Transverse colon (tissue), 4 donors: ENCODE measurements around the gene SRRM3. TPM values are rescaled to one million over a fixed set of nuclear protein-coding genes. Genes with fewer than 3 reads are reported as not detected.

Experiments
- DNase-seq: peaks from one replicate; pipeline ENCODE4 v3.0.0-alpha.2; 2019
- H3K27ac ChIP-seq, 4 donors: fragments of 200-600 bp; sonication (generic); 2 replicates each; pipeline ENCODE4 v1.5.1; 2016 to 2018; ENCODE audit warnings: inconsistent platforms in 4 of 4
- H3K27me3 ChIP-seq: fragments of 200-600 bp; sonication (generic); 2 replicates; pipeline ENCODE4 v1.5.1; 2017; ENCODE audit warnings: inconsistent platforms
- H3K36me3 ChIP-seq, 4 donors: fragments of 200-600 bp; sonication (generic); 2 replicates each; pipeline ENCODE4 v1.5.1; 2017 to 2019; ENCODE audit warnings: inconsistent platforms in 4 of 4
- H3K4me1 ChIP-seq, 4 donors: fragments of 200-600 bp; sonication (generic); 2 replicates each; pipeline ENCODE4 v1.5.1; 2017 to 2020; ENCODE audit warnings: inconsistent platforms in 4 of 4
- H3K4me3 ChIP-seq, 4 donors: fragments of 200-600 bp; sonication (generic); 1 replicate in 1 of 4; 2 replicates in 3 of 4; pipeline versions ENCODE4 v1.5.1 to v1.6.1; 2017 to 2019; ENCODE audit warnings: inconsistent platforms in 4 of 4
- H3K9me3 ChIP-seq, 2 donors: fragments of 200-600 bp; sonication (generic); 2 replicates each; pipeline ENCODE4 v1.5.1; 2017 to 2019; ENCODE audit warnings: inconsistent platforms in 2 of 2
- CTCF ChIP-seq, 5 experiments: fragments of 200-600 bp in 3 of 5; fragments of 450-650 bp in 2 of 5; sonication (generic) in 3 of 5; IDR thresholded peaks; 1 replicate in 2 of 5; 2 replicates in 3 of 5; pipeline ENCODE4 v1.5.1; 2016 to 2017; ENCODE audit warnings: antibody characterized with exemption in 5 of 5, inconsistent platforms in 3 of 5, mild to moderate bottlenecking in 2 of 5, moderate library complexity in 1 of 5
- EP300 ChIP-seq: sonication (generic); formaldehyde crosslinking; IDR thresholded peaks from one replicate; pipeline ENCODE4 v1.6.1; 2017; ENCODE audit warnings: antibody characterized with exemption, low read depth
- POLR2A ChIP-seq: fragments of 450-650 bp; IDR thresholded peaks from one replicate; pipeline ENCODE4 v1.6.1; 2016; ENCODE audit warnings: antibody characterized with exemption, mild to moderate bottlenecking, moderate library complexity
- POLR2AphosphoS5 ChIP-seq, 3 donors: sonication (generic); formaldehyde crosslinking; IDR thresholded peaks; one replicate each; pipeline ENCODE4 v1.6.1; 2016; ENCODE audit warnings: antibody characterized with exemption in 3 of 3
- WGBS, 2 donors: methylation state at CpG; one replicate each; pipeline ENCODE4 v1.1.5; 2018; ENCODE audit warnings: low coverage in 1 of 2; 5-methylcytosine and 5-hydroxymethylcytosine counted together
- in situ Hi-C, 4 donors: fragments of 200-750 bp; cut with MboI; loops; one replicate each; pipeline versions ENCODE4 v1.15.0 to v1.15.1; 2017; ENCODE audit warnings: low sequenced_read_pairs in 3 of 4, low pct_ligation_motif_present in 1 of 4, low pct_unique_long_range_greater_than_20kb in 1 of 4
- intact Hi-C: fragments of 100-400 bp; cut with DNase I; formaldehyde crosslinking; loops from one replicate; pipeline ENCODE4 v1.15.1; 2023; ENCODE audit warnings: low total_unique reads
- total RNA-seq, 4 donors: library from RNA; depleted of rRNA; stranded (reverse); fragments of >200 nt; gene quantifications; one replicate each; pipeline ENCODE4 v1.1.0, GENCODE V29; 2016

SRRM3 gene
- total RNA-seq, 4 donors from 2014 or later = 0.82 to 1.4 (median 1.1) TPM; not detected in 1

GRCh38 chr7:76182225-76182960, 19.3 kb upstream of the SRRM3 start:
- Histone ChIP-seq H3K27ac (no peak overlapping the region), H3K4me3 (no peak overlapping the region), H3K4me1 (peaks cover 0 to 8% (median 2%) of the 10 kb centered on the region in 4 donors), H3K9me3 (no peaks in the 10 kb centered on the region), H3K36me3 (no peaks in the 10 kb centered on the region), H3K27me3 (no peaks in the 10 kb centered on the region)
- TF ChIP-seq POLR2A = no peak
- TF ChIP-seq POLR2AphosphoS5 (IDR thresholded peaks at IDR 0.05) = no peak
- TF ChIP-seq EP300 = no peak
- TF ChIP-seq CTCF (IDR thresholded peaks at IDR 0.05) = no peak
- 79 to 90% methylated on average over 2 to 7 of the region's 7 CpGs for WGBS, 2 donors
- DNase-seq = no peak
- intact Hi-C loops (no loop called here), in situ Hi-C loops (no loop called here)

- in situ Hi-C loops = no loop called here
- H3K27ac ChIP-seq = no peak overlapping the region
- no peaks in the 10 kb centered on the region for H3K36me3 ChIP-seq
- H3K4me3 ChIP-seq = no peak overlapping the region
- H3K27me3 ChIP-seq = no peaks in the 10 kb centered on the region
- no peak for DNase-seq
- TF ChIP-seq POLR2AphosphoS5 (IDR thresholded peaks at IDR 0.05) (no peak), POLR2A (no peak), CTCF (IDR thresholded peaks at IDR 0.05) (no peak), EP300 (no peak)
- intact Hi-C loops = no loop called here
- no peaks in the 10 kb centered on the region for H3K4me1 ChIP-seq
- no peaks in the 10 kb centered on the region for H3K9me3 ChIP-seq
- 56 to 59% methylated on average over 7 to 20 of the region's 21 CpGs for WGBS, 2 donors
Measured at GRCh38 chr7:76185187-76185896, 16.4 kb upstream of the SRRM3 start.

- Histone ChIP-seq H3K9me3 (peaks cover 0 to 4% of the 10 kb centered on the region in 2 donors), H3K36me3 (no peaks in the 10 kb centered on the region), H3K27ac (no peak overlapping the region), H3K4me3 (no peak overlapping the region), H3K4me1 (no peaks in the 10 kb centered on the region), H3K27me3 (no peaks in the 10 kb centered on the region)
- in situ Hi-C loops = no loop called here
- DNase-seq = no peak
- TF ChIP-seq POLR2A (no peak), EP300 (no peak), POLR2AphosphoS5 (IDR thresholded peaks at IDR 0.05) (no peak), CTCF (IDR thresholded peaks at IDR 0.05) (no peak)
- intact Hi-C loops = no loop called here
- WGBS, 2 donors = 47 to 56% methylated on average over 4 to 5 of the region's 5 CpGs
Measured at GRCh38 chr7:76187272-76187671, 14.4 kb upstream of the SRRM3 start.

- DNase-seq = no peak
- H3K27ac ChIP-seq = no peak overlapping the region
- no peaks in the 10 kb centered on the region for H3K4me1 ChIP-seq
- 20 to 68% methylated on average over 1 to 6 of the region's 6 CpGs for WGBS, 2 donors
- peaks cover 7% of the 10 kb centered on the region for H3K27me3 ChIP-seq
- in situ Hi-C loops (no loop called here), intact Hi-C loops (no loop called here)
- no peak overlapping the region for H3K4me3 ChIP-seq
- no peaks in the 10 kb centered on the region for H3K36me3 ChIP-seq
- TF ChIP-seq POLR2AphosphoS5 (IDR thresholded peaks at IDR 0.05) (no peak), CTCF (IDR thresholded peaks at IDR 0.05) (no peak), POLR2A (no peak), EP300 (no peak)
- H3K9me3 ChIP-seq = peaks cover 0 to 4% of the 10 kb centered on the region in 2 donors
Measured at GRCh38 chr7:76189276-76189675, 12.4 kb upstream of the SRRM3 start.
